Measurements from ENCODE around the gene IGF2BP2.

The IGF2BP2 gene

DNA sequence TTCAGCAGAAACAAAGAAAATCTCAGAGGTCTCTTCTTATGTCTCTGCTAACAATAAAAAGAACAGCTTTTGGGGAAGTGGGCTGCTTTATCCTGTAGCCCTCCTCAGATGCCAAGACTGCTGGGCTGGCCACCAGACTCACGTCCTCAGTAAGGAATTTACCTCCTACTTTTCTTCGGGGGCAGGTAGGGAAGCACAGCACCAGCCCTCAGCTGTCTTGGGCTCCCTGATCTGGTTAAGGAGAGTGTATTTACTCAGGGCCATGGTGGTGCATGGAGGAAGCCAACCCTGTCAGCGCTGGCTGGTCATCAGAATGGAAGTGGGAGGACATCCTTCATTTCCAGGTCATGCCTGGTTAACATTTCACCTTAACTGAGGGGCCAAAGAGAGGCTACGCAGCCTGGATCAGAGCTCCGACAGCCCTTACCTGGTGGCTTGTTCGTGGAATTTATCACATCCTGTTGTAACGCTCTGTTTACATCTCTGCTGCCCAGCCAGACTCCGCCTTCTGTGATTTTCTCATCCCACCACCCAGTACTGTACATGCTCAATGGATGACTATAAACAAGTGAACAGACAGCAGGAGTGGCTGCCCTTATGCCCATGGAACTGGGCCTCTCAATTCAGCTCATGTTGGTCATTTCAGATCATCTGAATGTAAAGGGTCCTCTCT is 108.3 kb downstream of the IGF2BP2 start:
- Mint-ChIP-seq H3K27me3 (peaks cover 72% of the 10 kb centered on the region), H3K27ac (ENCODE audit: low read depth) (no peak overlapping the region), H3K4me3 (no peak overlapping the region), H3K4me1 (no peaks in the 10 kb centered on the region), H3K9me3 (no peaks in the 10 kb centered on the region), H3K36me3 (ENCODE audit: insufficient read depth) (no peaks in the 10 kb centered on the region)
- ATAC-seq (replicated peaks; ENCODE audit: extremely low read depth, poor library complexity, severe bottlenecking) = no peak
- no peak for DNase-seq (ENCODE audit: low spot score in 2 of 2)

GRCh38 chr3:185715091-185715490 is 109.8 kb downstream of the IGF2BP2 start:
- Mint-ChIP-seq H3K27me3 (peaks cover 86% of the 10 kb centered on the region), H3K27ac (ENCODE audit: low read depth) (no peak overlapping the region), H3K36me3 (ENCODE audit: insufficient read depth) (no peaks in the 10 kb centered on the region), H3K4me1 (no peaks in the 10 kb centered on the region), H3K9me3 (no peaks in the 10 kb centered on the region), H3K4me3 (no peak overlapping the region)
- no peak for DNase-seq (ENCODE audit: low spot score in 2 of 2)
- no peak for ATAC-seq (replicated peaks; ENCODE audit: extremely low read depth, poor library complexity, severe bottlenecking)

GRCh38 chr3:185714085-185714484 is 110.8 kb downstream of the IGF2BP2 start:
- DNase-seq (ENCODE audit: low spot score in 2 of 2) (no peak), ATAC-seq (replicated peaks; ENCODE audit: extremely low read depth, poor library complexity, severe bottlenecking) (no peak)
- Mint-ChIP-seq H3K4me1 (no peaks in the 10 kb centered on the region), H3K27me3 (peaks cover 84% of the 10 kb centered on the region), H3K4me3 (no peak overlapping the region), H3K36me3 (ENCODE audit: insufficient read depth) (no peaks in the 10 kb centered on the region), H3K9me3 (no peaks in the 10 kb centered on the region), H3K27ac (ENCODE audit: low read depth) (no peak overlapping the region)

GRCh38 chr3:185713015-185713414 is 111.8 kb downstream of the IGF2BP2 start:
- Mint-ChIP-seq H3K4me3 (no peak overlapping the region), H3K4me1 (no peaks in the 10 kb centered on the region), H3K27me3 (peaks cover 84% of the 10 kb centered on the region), H3K36me3 (ENCODE audit: insufficient read depth) (no peaks in the 10 kb centered on the region), H3K9me3 (no peaks in the 10 kb centered on the region), H3K27ac (ENCODE audit: low read depth) (no peak overlapping the region)
- ATAC-seq (replicated peaks; ENCODE audit: extremely low read depth, poor library complexity, severe bottlenecking) (no peak), DNase-seq (ENCODE audit: low spot score in 2 of 2) (no peak)

- Mint-ChIP-seq H3K27me3 (peaks cover 84% of the 10 kb centered on the region), H3K4me3 (no peak overlapping the region), H3K4me1 (no peaks in the 10 kb centered on the region), H3K36me3 (ENCODE audit: insufficient read depth) (no peaks in the 10 kb centered on the region), H3K9me3 (no peaks in the 10 kb centered on the region), H3K27ac (ENCODE audit: low read depth) (no peak overlapping the region)
- no peak for ATAC-seq (replicated peaks; ENCODE audit: extremely low read depth, poor library complexity, severe bottlenecking)
- DNase-seq (ENCODE audit: low spot score in 2 of 2) = no peak
These were observed 112.5 kb downstream of the IGF2BP2 start for GRCh38 chr3:185712337-185712736.

GRCh38 chr3:185711255-185711870 is 113.5 kb downstream of the IGF2BP2 start:
- no peak overlapping the region for H3K27ac Mint-ChIP-seq (ENCODE audit: low read depth)
- H3K36me3 Mint-ChIP-seq (ENCODE audit: insufficient read depth) = no peaks in the 10 kb centered on the region
- no peak overlapping the region for H3K4me3 Mint-ChIP-seq
- no peaks in the 10 kb centered on the region for H3K4me1 Mint-ChIP-seq
- peaks cover 75% of the 10 kb centered on the region for H3K27me3 Mint-ChIP-seq
- DNase-seq (ENCODE audit: low spot score in 2 of 2) (no peak), ATAC-seq (replicated peaks; ENCODE audit: extremely low read depth, poor library complexity, severe bottlenecking) (no peak)
- H3K9me3 Mint-ChIP-seq = no peaks in the 10 kb centered on the region

DNA sequence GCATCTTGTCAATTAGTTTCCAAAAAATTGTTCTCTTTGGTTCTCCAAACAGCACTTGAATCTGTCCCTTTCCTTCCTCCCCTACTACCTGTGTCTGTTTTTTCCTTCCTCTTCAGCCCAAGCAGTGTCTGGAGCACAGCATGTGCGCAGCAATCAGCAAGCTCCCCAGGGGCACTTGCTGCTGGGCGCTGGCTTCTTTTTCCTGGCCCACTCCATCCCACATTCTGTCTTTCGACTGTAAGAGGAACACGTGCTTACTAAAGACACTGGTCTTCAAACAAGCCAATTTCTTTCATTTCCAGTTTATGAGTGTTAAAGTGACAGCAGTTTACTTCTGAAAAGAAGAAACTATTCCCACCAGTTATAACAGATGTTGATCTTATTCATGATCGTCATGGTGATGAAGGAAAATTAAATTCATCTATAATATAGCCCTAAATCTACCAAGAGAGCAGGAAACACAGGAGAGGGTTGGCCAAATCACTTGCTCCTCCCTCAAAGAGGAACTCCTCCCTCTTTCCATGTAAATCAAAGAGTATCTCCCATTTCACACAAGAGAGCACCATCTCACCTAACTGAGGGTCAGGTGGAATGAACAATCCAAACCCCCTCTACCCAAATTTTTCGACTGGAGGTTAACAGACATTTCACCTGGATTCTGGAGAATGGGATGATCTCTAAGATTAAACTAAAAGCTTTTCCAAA is 115.4 kb downstream of the IGF2BP2 start:
- H3K9me3 Mint-ChIP-seq = no peaks in the 10 kb centered on the region
- no peaks in the 10 kb centered on the region for H3K4me1 Mint-ChIP-seq
- peaks cover 62% of the 10 kb centered on the region for H3K27me3 Mint-ChIP-seq
- ATAC-seq (replicated peaks; ENCODE audit: extremely low read depth, poor library complexity, severe bottlenecking) (no peak), DNase-seq (ENCODE audit: low spot score in 2 of 2) (no peak)
- no peak overlapping the region for H3K27ac Mint-ChIP-seq (ENCODE audit: low read depth)
- no peak overlapping the region for H3K4me3 Mint-ChIP-seq
- H3K36me3 Mint-ChIP-seq (ENCODE audit: insufficient read depth) = no peaks in the 10 kb centered on the region

- Mint-ChIP-seq H3K4me3 (no peak overlapping the region), H3K36me3 (ENCODE audit: insufficient read depth) (no peaks in the 10 kb centered on the region), H3K9me3 (no peaks in the 10 kb centered on the region), H3K4me1 (no peaks in the 10 kb centered on the region), H3K27ac (ENCODE audit: low read depth) (no peak overlapping the region), H3K27me3 (peaks cover 63% of the 10 kb centered on the region)
- DNase-seq (ENCODE audit: low spot score in 2 of 2) = no peak
- ATAC-seq (replicated peaks; ENCODE audit: extremely low read depth, poor library complexity, severe bottlenecking) = no peak
These were observed 116.5 kb downstream of the IGF2BP2 start for GRCh38 chr3:185708392-185708791.

DNA sequence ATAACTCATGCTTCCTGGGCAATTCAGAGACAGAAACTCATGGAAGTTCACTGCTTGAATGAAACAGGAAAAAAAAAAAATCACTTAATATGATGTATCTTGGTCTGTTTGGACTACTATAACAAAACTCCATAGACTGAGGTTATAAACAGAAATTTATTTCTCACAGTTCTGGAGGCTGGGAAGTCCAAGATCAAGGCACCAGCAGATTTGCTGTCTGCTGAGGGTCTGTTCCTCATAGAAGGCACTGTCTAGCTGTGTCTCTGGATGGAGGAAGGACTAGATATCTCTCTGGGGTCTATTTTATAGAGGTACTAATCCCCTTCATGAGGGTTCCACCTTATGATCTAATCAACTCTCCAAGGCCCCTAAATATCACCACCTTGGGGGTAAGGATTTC is 119.3 kb downstream of the IGF2BP2 start:
- ATAC-seq (replicated peaks; ENCODE audit: extremely low read depth, poor library complexity, severe bottlenecking) (no peak), DNase-seq (ENCODE audit: low spot score in 2 of 2) (no peak)
- Mint-ChIP-seq H3K27ac (ENCODE audit: low read depth) (no peak overlapping the region), H3K36me3 (ENCODE audit: insufficient read depth) (no peaks in the 10 kb centered on the region), H3K4me3 (no peak overlapping the region), H3K9me3 (no peaks in the 10 kb centered on the region), H3K4me1 (peaks cover 5% of the 10 kb centered on the region), H3K27me3 (peaks cover 68% of the 10 kb centered on the region)

GRCh38 chr3:185702262-185703225 is 122.3 kb downstream of the IGF2BP2 start:
- peaks cover 5% of the 10 kb centered on the region for H3K4me1 Mint-ChIP-seq
- H3K36me3 Mint-ChIP-seq (ENCODE audit: insufficient read depth) = no peaks in the 10 kb centered on the region
- no peaks in the 10 kb centered on the region for H3K9me3 Mint-ChIP-seq
- no peak overlapping the region for H3K4me3 Mint-ChIP-seq
- ATAC-seq (replicated peaks; ENCODE audit: extremely low read depth, poor library complexity, severe bottlenecking) = no peak
- H3K27ac Mint-ChIP-seq (ENCODE audit: low read depth) = no peak overlapping the region
- DNase-seq (ENCODE audit: low spot score in 2 of 2) = no peak
- H3K27me3 Mint-ChIP-seq = peaks cover 58% of the 10 kb centered on the region

- H3K27me3 Mint-ChIP-seq = peaks cover 55% of the 10 kb centered on the region
- ATAC-seq (replicated peaks; ENCODE audit: extremely low read depth, poor library complexity, severe bottlenecking) (no peak), DNase-seq (ENCODE audit: low spot score in 2 of 2) (no peak)
- H3K4me1 Mint-ChIP-seq = peaks cover 5% of the 10 kb centered on the region
- H3K4me3 Mint-ChIP-seq = no peak overlapping the region
- no peaks in the 10 kb centered on the region for H3K9me3 Mint-ChIP-seq
- H3K27ac Mint-ChIP-seq (ENCODE audit: low read depth) = no peak overlapping the region
- no peaks in the 10 kb centered on the region for H3K36me3 Mint-ChIP-seq (ENCODE audit: insufficient read depth)
These were observed 123.1 kb downstream of the IGF2BP2 start for GRCh38 chr3:185701611-185702261.

GRCh38 chr3:185699927-185700326 is 124.9 kb downstream of the IGF2BP2 start:
- peaks cover 53% of the 10 kb centered on the region for H3K27me3 Mint-ChIP-seq
- peaks cover 5% of the 10 kb centered on the region for H3K4me1 Mint-ChIP-seq
- H3K36me3 Mint-ChIP-seq (ENCODE audit: insufficient read depth) = no peaks in the 10 kb centered on the region
- H3K27ac Mint-ChIP-seq (ENCODE audit: low read depth) = no peak overlapping the region
- ATAC-seq (replicated peaks; ENCODE audit: extremely low read depth, poor library complexity, severe bottlenecking) (no peak), DNase-seq (ENCODE audit: low spot score in 2 of 2) (no peak)
- H3K9me3 Mint-ChIP-seq = no peaks in the 10 kb centered on the region
- H3K4me3 Mint-ChIP-seq = no peak overlapping the region
